Natural killer cell (primary cell): ENCODE data around the gene CCDC197. TPM values are rescaled to one million over a fixed set of nuclear protein-coding genes. Genes with fewer than 3 reads are reported as not detected.

Source experiments
- ATAC-seq, 3 donors: fragments of 150-1000 bp in 2 of 3; fragments of 200-7000 bp in 1 of 3; cut with Tn5 transposase; 1 replicate in 1 of 3; 2 replicates in 2 of 3; pipeline ENCODE4 v1.10.0; 2021; ENCODE audit warnings: mild to moderate bottlenecking in 2 of 3, moderate library complexity in 2 of 3
- DNase-seq, 2 donors: peaks; one replicate each; pipeline versions ENCODE4 v3.0.0 to v3.0.0-alpha.2; 2013 to 2021; ENCODE audit warnings: mixed read lengths in 1 of 2
- H3K27ac ChIP-seq: one replicate; pipeline ENCODE4 v1.5.1; 2013; ENCODE audit warnings: mild to moderate bottlenecking, low read length
- H3K27me3 ChIP-seq: one replicate; pipeline ENCODE4 v1.6.1; 2013; ENCODE audit warnings: low read length; ENCODE audit not compliant: control insufficient read depth, insufficient read depth
- H3K36me3 ChIP-seq: one replicate; pipeline ENCODE4 v1.6.1; 2013; ENCODE audit warnings: low read length; ENCODE audit not compliant: control insufficient read depth, insufficient read depth
- H3K4me1 ChIP-seq: one replicate; pipeline ENCODE4 v1.6.1; 2013; ENCODE audit warnings: low read length; ENCODE audit not compliant: control insufficient read depth, insufficient read depth
- H3K4me3 ChIP-seq: one replicate; pipeline ENCODE4 v1.5.1; 2013; ENCODE audit warnings: low read length
- H3K9me3 ChIP-seq: one replicate; pipeline ENCODE4 v1.6.1; 2013; ENCODE audit warnings: low read length; ENCODE audit not compliant: control insufficient read depth, insufficient read depth
- H3K27ac Mint-ChIP-seq, 2 donors: one replicate each; pipeline ENCODE4 v1.8.0; 2022; ENCODE audit warnings: mild to moderate bottlenecking in 2 of 2, mixed read lengths in 2 of 2, moderate library complexity in 1 of 2
- H3K27me3 Mint-ChIP-seq, 2 donors: one replicate each; pipeline ENCODE4 v1.8.0; 2022; ENCODE audit warnings: low read depth in 2 of 2, mixed read lengths in 2 of 2
- H3K36me3 Mint-ChIP-seq: one replicate; pipeline ENCODE4 v1.8.0; 2022; ENCODE audit warnings: mixed read lengths
- H3K4me1 Mint-ChIP-seq, 2 donors: one replicate each; pipeline ENCODE4 v1.8.0; 2022; ENCODE audit warnings: mixed read lengths in 2 of 2
- H3K4me3 Mint-ChIP-seq: one replicate; pipeline ENCODE4 v1.8.0; 2022; ENCODE audit warnings: mild to moderate bottlenecking, moderate library complexity, mixed read lengths
- H3K9me3 Mint-ChIP-seq, 2 donors: one replicate each; pipeline ENCODE4 v1.8.0; 2022; ENCODE audit warnings: mixed read lengths in 2 of 2
- WGBS: methylation state at CpG from one replicate; pipeline ENCODE4 v1.1.7; 2013; ENCODE audit warnings: missing lambda C conversion rate; ENCODE audit not compliant: insufficient coverage; 5-methylcytosine and 5-hydroxymethylcytosine counted together
- intact Hi-C: fragments of 100-400 bp; cut with micrococcal nuclease; formaldehyde crosslinking; loops from one replicate; pipeline ENCODE4 v1.14.2; 2022
- total RNA-seq, 4 donors: library from RNA; stranded (reverse); fragments of 120-200 nt in 1 of 4; gene quantifications; one replicate each; pipeline versions ENCODE4 v1.2.3 to v1.2.4, GENCODE V29; 2013 to 2022
- TF ChIP-seq, protein P1 (sequence below): fragments of 200-600 bp; IDR thresholded peaks from one replicate; pipeline ENCODE4 v1.8.0; 2022; ENCODE audit warnings: antibody characterized with exemption

Gene CCDC197
- total RNA-seq, 3 donors from 2014 or later (not counting 1 experiment from before 2014, with no cell fraction given): not detected

DNA sequence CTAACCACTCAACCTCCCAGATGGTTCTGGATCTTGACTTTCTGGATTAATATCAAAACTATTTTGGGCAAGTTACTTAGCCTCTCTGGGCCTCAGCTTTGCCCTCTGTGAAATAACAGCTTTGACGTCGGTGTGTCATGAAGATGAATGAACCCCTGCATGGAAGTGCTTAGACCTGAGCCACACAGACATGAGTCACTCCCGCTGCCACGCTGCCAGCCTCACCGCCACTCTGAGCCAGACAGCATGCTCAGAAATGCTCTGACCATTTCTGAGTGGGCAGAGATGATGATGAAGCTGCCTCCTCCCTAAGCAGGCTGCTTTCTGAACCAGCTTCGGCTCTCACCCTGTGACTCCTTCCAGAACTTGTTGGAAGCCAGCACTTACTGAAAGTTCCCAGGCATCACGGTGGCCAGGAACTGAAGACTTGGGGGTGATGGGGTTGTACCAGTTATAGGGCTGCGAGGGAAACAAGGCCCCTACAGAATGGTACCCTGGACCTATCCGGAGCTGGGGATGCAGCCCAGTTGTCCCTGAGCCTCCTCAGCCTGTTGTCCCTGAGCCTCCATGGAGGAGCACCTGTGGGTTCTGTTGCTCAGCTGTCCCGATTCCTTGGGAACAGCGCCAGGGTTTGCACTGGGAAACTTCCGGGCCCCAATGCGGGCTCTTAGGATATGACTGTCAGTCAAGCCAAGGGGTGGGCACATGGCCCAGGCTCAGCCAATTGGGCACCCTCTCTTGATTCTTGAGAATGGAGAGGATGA, 2.0 kb upstream of the CCDC197 start:
- H3K9me3 Mint-ChIP-seq: no peaks in the 10 kb centered on the region
- TF ChIP-seq, protein P1, sequence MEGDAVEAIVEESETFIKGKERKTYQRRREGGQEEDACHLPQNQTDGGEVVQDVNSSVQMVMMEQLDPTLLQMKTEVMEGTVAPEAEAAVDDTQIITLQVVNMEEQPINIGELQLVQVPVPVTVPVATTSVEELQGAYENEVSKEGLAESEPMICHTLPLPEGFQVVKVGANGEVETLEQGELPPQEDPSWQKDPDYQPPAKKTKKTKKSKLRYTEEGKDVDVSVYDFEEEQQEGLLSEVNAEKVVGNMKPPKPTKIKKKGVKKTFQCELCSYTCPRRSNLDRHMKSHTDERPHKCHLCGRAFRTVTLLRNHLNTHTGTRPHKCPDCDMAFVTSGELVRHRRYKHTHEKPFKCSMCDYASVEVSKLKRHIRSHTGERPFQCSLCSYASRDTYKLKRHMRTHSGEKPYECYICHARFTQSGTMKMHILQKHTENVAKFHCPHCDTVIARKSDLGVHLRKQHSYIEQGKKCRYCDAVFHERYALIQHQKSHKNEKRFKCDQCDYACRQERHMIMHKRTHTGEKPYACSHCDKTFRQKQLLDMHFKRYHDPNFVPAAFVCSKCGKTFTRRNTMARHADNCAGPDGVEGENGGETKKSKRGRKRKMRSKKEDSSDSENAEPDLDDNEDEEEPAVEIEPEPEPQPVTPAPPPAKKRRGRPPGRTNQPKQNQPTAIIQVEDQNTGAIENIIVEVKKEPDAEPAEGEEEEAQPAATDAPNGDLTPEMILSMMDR: no peak
- intact Hi-C loops: no loop called here

DNA sequence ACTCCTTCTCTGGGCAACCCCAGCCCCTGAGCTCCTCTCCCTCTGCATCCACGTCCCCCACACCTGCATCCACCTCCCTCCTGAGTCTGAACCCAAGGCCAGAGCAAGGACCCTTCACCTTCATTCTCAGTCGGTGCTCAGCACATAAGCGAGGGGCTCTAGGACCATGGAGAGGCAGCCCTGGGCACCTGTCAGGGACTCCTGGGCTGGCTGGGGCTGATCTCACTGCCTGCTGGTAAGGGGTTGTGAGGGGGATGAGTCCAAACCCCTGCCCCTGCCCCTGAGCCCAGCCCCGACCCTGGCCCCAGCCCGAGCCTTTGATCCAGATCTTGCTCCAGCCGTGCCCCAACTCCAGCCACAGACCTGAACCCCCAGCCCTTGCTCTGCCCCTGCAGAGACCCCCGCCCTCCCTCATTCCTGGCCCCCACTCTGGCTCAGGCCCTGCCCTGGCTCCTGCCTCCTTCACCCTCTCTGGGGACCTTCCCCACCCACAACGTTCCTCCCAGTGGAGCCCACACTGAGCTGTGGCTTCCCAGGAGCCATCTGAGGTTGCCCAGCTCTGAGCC, 888 bp upstream of the CCDC197 start:
- Mint-ChIP-seq H3K36me3 (no peaks in the 10 kb centered on the region), H3K27me3 (peaks cover 13 to 14% of the 10 kb centered on the region in 2 donors), H3K27ac (no peak overlapping the region), H3K9me3 (no peaks in the 10 kb centered on the region), H3K4me3 (no peak overlapping the region), H3K4me1 (no peaks in the 10 kb centered on the region)
- H3K36me3 ChIP-seq: no peaks in the 10 kb centered on the region
- TF ChIP-seq, protein P1: no peak
- H3K27me3 ChIP-seq: peaks cover under 1% of the 10 kb centered on the region
- ATAC-seq (no peak), DNase-seq (no peak)
- WGBS: 71% methylated on average over 8 of the region's 8 CpGs
- no peaks in the 10 kb centered on the region for H3K4me1 ChIP-seq
- H3K27ac ChIP-seq: no peak overlapping the region
- intact Hi-C loops: no loop called here
- no peak overlapping the region for H3K4me3 ChIP-seq
- H3K9me3 ChIP-seq: no peaks in the 10 kb centered on the region

More for the DNA sequence above, 2.0 kb upstream of the CCDC197 start:
- Mint-ChIP-seq H3K4me3 (no peak overlapping the region), H3K27me3 (peaks cover 10 to 14% of the 10 kb centered on the region in 2 donors), H3K27ac (no peak overlapping the region), H3K36me3 (no peaks in the 10 kb centered on the region), H3K4me1 (no peaks in the 10 kb centered on the region)
- Histone ChIP-seq H3K9me3 (no peaks in the 10 kb centered on the region), H3K36me3 (no peaks in the 10 kb centered on the region), H3K4me1 (no peaks in the 10 kb centered on the region), H3K4me3 (no peak overlapping the region), H3K27ac (no peak overlapping the region), H3K27me3 (no peaks in the 10 kb centered on the region)
- WGBS: 75% methylated on average over 13 of the region's 13 CpGs
- no peak for ATAC-seq
- no peak for DNase-seq

DNA sequence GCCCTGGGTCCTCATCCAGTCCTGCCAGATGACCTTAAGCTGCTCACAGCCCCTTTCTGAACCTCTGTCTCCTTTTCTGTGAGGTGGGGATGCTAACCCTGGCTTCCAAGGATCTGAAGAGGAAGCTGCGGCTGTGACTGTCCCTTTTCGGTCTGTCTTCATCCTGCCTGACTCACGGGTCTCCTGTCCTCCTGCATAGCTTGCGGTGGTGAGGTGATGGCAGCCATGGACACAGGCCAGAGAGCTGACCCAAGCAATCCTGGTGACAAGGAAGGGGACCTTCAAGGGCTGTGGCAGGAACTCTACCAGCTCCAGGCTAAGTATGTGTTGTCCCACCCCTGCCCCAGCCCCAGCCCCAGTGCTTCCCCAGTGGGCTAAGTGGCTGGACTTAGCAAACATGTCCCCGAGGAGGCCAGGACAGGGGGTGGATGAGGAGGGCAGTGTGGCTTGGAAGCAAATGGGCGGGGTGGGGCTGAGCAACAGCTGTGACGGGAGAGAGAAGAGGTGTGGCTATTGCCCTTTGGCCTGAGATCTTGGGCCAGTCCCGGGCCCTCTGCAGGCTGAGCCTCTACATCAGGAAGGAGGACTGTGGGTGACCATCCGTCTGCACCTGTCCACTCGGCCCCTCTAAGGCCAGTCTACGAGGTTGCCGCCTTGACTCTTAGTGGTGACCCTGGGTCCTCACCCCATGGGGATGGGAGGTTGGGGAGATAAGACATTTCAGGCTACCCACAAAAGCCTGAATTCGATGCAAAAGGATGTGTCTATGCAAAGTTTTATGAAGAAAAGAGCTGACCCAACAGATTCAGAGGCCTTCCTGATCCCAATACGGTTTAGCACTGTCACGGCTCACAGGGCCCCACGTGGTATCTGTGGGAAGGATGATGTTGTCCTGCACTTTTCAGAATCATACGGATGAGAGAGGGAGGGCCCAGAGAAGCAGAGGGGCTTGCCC, 1.1 kb downstream of the CCDC197 start:
- H3K9me3 Mint-ChIP-seq: no peaks in the 10 kb centered on the region
- H3K27me3 Mint-ChIP-seq: peaks cover 18 to 19% of the 10 kb centered on the region in 2 donors
- H3K27ac Mint-ChIP-seq: no peak overlapping the region
- ATAC-seq: no peak
- Histone ChIP-seq H3K27me3 (peaks cover 3% of the 10 kb centered on the region), H3K36me3 (no peaks in the 10 kb centered on the region), H3K4me3 (no peak overlapping the region), H3K4me1 (peaks cover 5% of the 10 kb centered on the region), H3K9me3 (no peaks in the 10 kb centered on the region), H3K27ac (no peak overlapping the region)
- no peaks in the 10 kb centered on the region for H3K36me3 Mint-ChIP-seq
- intact Hi-C loops: no loop called here
- peaks cover 4 to 5% of the 10 kb centered on the region in 2 donors for H3K4me1 Mint-ChIP-seq
- DNase-seq: no peak
- H3K4me3 Mint-ChIP-seq: no peak overlapping the region
- WGBS: 88% methylated on average over 17 of the region's 17 CpGs
- TF ChIP-seq, protein P1: no peak
